ENCODE data around the gene ZNF827.

Gene ZNF827

GRCh38 chr4:145716661-145717200 is 221.9 kb downstream of the ZNF827 start:
- no peak for DNase-seq (ENCODE audit: low read depth in 3 of 3)

- DNase-seq (ENCODE audit: low read depth in 3 of 3), result no peak
Measured at GRCh38 chr4:145716200-145716599, 222.4 kb downstream of the ZNF827 start.

- DNase-seq (ENCODE audit: low read depth in 3 of 3), result no peak
Measured at GRCh38 chr4:145709843-145710242, 228.8 kb downstream of the ZNF827 start.

GRCh38 chr4:145709336-145709735 is 229.3 kb downstream of the ZNF827 start:
- no peak for DNase-seq (ENCODE audit: low read depth in 3 of 3)
